ENCODE results near the gene NADK2.

GRCh38 chr5:36239370-36240293 is 2.1 kb downstream of the NADK2 start:
- TF ChIP-seq, protein P1, sequence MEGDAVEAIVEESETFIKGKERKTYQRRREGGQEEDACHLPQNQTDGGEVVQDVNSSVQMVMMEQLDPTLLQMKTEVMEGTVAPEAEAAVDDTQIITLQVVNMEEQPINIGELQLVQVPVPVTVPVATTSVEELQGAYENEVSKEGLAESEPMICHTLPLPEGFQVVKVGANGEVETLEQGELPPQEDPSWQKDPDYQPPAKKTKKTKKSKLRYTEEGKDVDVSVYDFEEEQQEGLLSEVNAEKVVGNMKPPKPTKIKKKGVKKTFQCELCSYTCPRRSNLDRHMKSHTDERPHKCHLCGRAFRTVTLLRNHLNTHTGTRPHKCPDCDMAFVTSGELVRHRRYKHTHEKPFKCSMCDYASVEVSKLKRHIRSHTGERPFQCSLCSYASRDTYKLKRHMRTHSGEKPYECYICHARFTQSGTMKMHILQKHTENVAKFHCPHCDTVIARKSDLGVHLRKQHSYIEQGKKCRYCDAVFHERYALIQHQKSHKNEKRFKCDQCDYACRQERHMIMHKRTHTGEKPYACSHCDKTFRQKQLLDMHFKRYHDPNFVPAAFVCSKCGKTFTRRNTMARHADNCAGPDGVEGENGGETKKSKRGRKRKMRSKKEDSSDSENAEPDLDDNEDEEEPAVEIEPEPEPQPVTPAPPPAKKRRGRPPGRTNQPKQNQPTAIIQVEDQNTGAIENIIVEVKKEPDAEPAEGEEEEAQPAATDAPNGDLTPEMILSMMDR (IDR thresholded peaks at IDR 0.05) = no peak
- TF ChIP-seq EP300 (IDR thresholded peaks at IDR 0.05) (no peak), POLR2A (IDR thresholded peaks at IDR 0.05) (no peak)

Data from ovary (tissue), 3 donors.